HL-60 (cell line): ENCODE results near the gene PPP1R1B.

ENCODE experiments used
- DNase-seq, 2 experiments: peaks; one replicate each; pipeline ENCODE4 v3.0.0-alpha.2; 2010 to 2020; ENCODE audit warnings: low read depth in 1 of 2, low spot score in 1 of 2
- H3K27ac ChIP-seq: fragments of 250-450 bp; sonication (Bioruptor Pico); replicated peaks from 2 replicates; pipeline ENCODE4 v1.5.1; 2020; ENCODE audit warnings: mild to moderate bottlenecking, moderate library complexity
- H3K27me3 ChIP-seq: fragments of 250-450 bp; sonication (Bioruptor Pico); 2 replicates; pipeline ENCODE4 v1.5.1; 2021; ENCODE audit warnings: mild to moderate bottlenecking, moderate library complexity; ENCODE audit not compliant: insufficient read depth, poor library complexity, severe bottlenecking
- H3K4me3 ChIP-seq: replicated peaks from 2 replicates; pipeline ENCODE4 v1.5.1; 2011; ENCODE audit warnings: mild to moderate bottlenecking, control low read depth, low read length; ENCODE audit not compliant: insufficient read depth
- CTCF ChIP-seq: IDR thresholded peaks from one replicate; pipeline ENCODE4 v1.5.1; 2011; ENCODE audit warnings: low read length, control low read depth, inconsistent platforms; ENCODE audit not compliant: insufficient read depth
- GABPA ChIP-seq: IDR thresholded peaks from 2 replicates; pipeline ENCODE4 v1.6.1; 2012; ENCODE audit warnings: low read depth
- POLR2AphosphoS5 ChIP-seq: IDR thresholded peaks from 2 replicates; pipeline ENCODE4 v1.6.1; 2012; ENCODE audit warnings: low read depth
- REST ChIP-seq: IDR thresholded peaks from 2 replicates; pipeline ENCODE4 v1.6.1; 2012; ENCODE audit warnings: low read depth; ENCODE audit not compliant: insufficient replicate concordance
- SPI1 ChIP-seq: IDR thresholded peaks from 2 replicates; pipeline ENCODE4 v1.6.1; 2012; ENCODE audit warnings: low read depth, mild to moderate bottlenecking, borderline replicate concordance
- long read RNA-seq: library from polyadenylated mRNA; unstranded; transcript quantifications from one replicate; pipeline ENCODE4 v2.0.0, GENCODE V29; 2020

The PPP1R1B gene
- long read RNA-seq, result 0 reads

- H3K27me3 ChIP-seq, result peaks cover 7% of the 10 kb centered on the region
- TF ChIP-seq REST, result no peak
- TF ChIP-seq POLR2AphosphoS5, result no peak
- no peak for TF ChIP-seq CTCF
- TF ChIP-seq SPI1, result no peak
- TF ChIP-seq GABPA, result no peak
- no peak within 1 kb of the TSS for H3K4me3 ChIP-seq
- DNase-seq, result no peak
- no peak within 1 kb of the TSS for H3K27ac ChIP-seq
These were observed at the start of gene PPP1R1B for GRCh38 chr17:39626171-39627046. PPP1R1B (plus strand) TSS chr17:39626952; CDS start chr17:39627393, 441 bp downstream.

GRCh38 chr17:39578272-39578671, 48.5 kb upstream of the PPP1R1B start:
- peaks cover 3% of the 10 kb centered on the region for H3K27me3 ChIP-seq
- TF ChIP-seq CTCF (no peak), POLR2AphosphoS5 (no peak), SPI1 (no peak), GABPA (no peak), REST (no peak)
- H3K4me3 ChIP-seq, result no peak overlapping the region

GRCh38 chr17:39579318-39580081, 47.3 kb upstream of the PPP1R1B start:
- Histone ChIP-seq H3K27ac (no peak overlapping the region), H3K27me3 (no peaks in the 10 kb centered on the region), H3K4me3 (no peak overlapping the region)
- TF ChIP-seq SPI1 (no peak), POLR2AphosphoS5 (no peak), GABPA (no peak), REST (no peak), CTCF (no peak)
- DNase-seq, result no peak

More at GRCh38 chr17:39578272-39578671, 48.5 kb upstream of the PPP1R1B start:
- no peak for DNase-seq
- H3K27ac ChIP-seq, result no peak overlapping the region
